Upper lobe of left lung (tissue), 6 donors: Measurements from ENCODE around the gene ABCG8. TPM values are rescaled to one million over a fixed set of nuclear protein-coding genes. Genes with fewer than 3 reads are reported as not detected.
"Not testable (repeated sequence)": the region's sequence is repeated elsewhere in the genome, so short reads cannot be mapped to it uniquely, and the experiment has no call there.

ENCODE experiments used
- ATAC-seq, 2 donors: fragments of 200-7000 bp; cut with Tn5 transposase; one replicate each; pipeline ENCODE4 v1.9.1; 2022; ENCODE audit warnings: mild to moderate bottlenecking in 2 of 2, moderate library complexity in 2 of 2; ENCODE audit not compliant: low FRiP score in 2 of 2
- DNase-seq, 2 donors: peaks; one replicate each; pipeline ENCODE4 v3.0.0-alpha.2; 2019 to 2020
- H3K27ac ChIP-seq, 4 donors: fragments of 200-600 bp; sonication (generic); one replicate each; pipeline ENCODE4 v1.5.1; 2016 to 2019
- H3K27me3 ChIP-seq, 4 donors: fragments of 200-600 bp; sonication (generic); one replicate each; pipeline ENCODE4 v1.5.1; 2017 to 2019
- H3K36me3 ChIP-seq, 4 donors: fragments of 200-600 bp; sonication (generic); one replicate each; pipeline ENCODE4 v1.5.1; 2016 to 2019
- H3K4me1 ChIP-seq, 4 donors: fragments of 200-600 bp; sonication (generic); one replicate each; pipeline ENCODE4 v1.5.1; 2018 to 2019
- H3K4me3 ChIP-seq, 4 donors: fragments of 200-600 bp; sonication (generic); one replicate each; pipeline ENCODE4 v1.5.1; 2017 to 2019; ENCODE audit warnings: mild to moderate bottlenecking in 2 of 4, moderate library complexity in 1 of 4
- H3K9me3 ChIP-seq, 4 donors: fragments of 200-600 bp; sonication (generic); one replicate each; pipeline ENCODE4 v1.5.1; 2018 to 2019
- EP300 ChIP-seq, 4 donors: sonication (generic); formaldehyde crosslinking; IDR thresholded peaks; one replicate each; pipeline ENCODE4 v1.5.1; 2017; ENCODE audit warnings: antibody characterized with exemption in 4 of 4, control low read depth in 2 of 4
- POLR2A ChIP-seq, 4 donors: fragments of 450-650 bp; IDR thresholded peaks; one replicate each; pipeline ENCODE4 v1.5.1; 2016 to 2017; ENCODE audit warnings: antibody characterized with exemption in 4 of 4, mild to moderate bottlenecking in 2 of 4
- POLR2AphosphoS5 ChIP-seq, 2 donors: sonication (generic); formaldehyde crosslinking; IDR thresholded peaks; one replicate each; pipeline ENCODE4 v1.5.1; 2017; ENCODE audit warnings: antibody characterized with exemption in 2 of 2
- WGBS, 2 donors: methylation state at CpG; one replicate each; pipeline ENCODE4 v1.1.5; 2017 to 2018; 5-methylcytosine and 5-hydroxymethylcytosine counted together
- total RNA-seq, 6 donors: library from RNA; depleted of rRNA in 4 of 6; stranded (reverse); fragments of >200 nt in 4 of 6; gene quantifications; one replicate each; pipeline versions ENCODE4 v1.1.0 to v1.2.1, GENCODE V29; 2016 to 2021
- TF ChIP-seq, protein P1 (sequence below), 6 experiments: fragments of 450-650 bp in 4 of 6; fragments of 200-600 bp in 2 of 6; sonication (generic) in 2 of 6; IDR thresholded peaks; one replicate each; pipeline ENCODE4 v1.5.1; 2016 to 2019; ENCODE audit warnings: antibody characterized with exemption in 6 of 6
- donor health status: DM: no; HTN: no; CAD: no; lungs with moderate emphysema.
- donor health status: DM: no; HTN: yes; CAD: no; lungs with severe emphysema.

The ABCG8 gene
- total RNA-seq, 6 donors from 2014 or later, result 0.10 to 0.20 TPM; not detected in 4

DNA sequence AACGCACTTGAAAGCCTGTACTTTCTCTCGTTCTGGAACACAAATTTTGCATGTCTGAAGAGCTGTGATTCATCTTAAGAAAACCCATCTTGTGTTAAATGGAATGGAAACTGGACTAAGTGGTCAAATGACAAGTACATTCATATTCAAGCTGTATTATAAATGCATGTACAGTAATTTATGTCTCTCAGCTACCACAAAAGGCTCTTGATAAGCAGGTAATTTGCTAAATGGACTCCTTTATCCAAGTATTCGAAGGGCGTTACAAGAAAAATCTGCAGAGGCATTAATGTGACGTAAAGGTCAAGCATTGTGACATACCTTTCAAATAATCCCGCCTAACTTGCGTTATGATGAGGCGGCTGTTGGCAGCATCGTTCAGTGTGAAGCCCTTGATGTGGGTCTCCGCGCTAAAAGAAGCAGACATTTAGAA lies 66.6 kb downstream of the ABCG8 start:
- H3K4me1 ChIP-seq, result no peaks in the 10 kb centered on the region
- TF ChIP-seq POLR2AphosphoS5 (IDR thresholded peaks at IDR 0.05) (no peak), POLR2A (IDR thresholded peaks at IDR 0.05) (no peak), EP300 (IDR thresholded peaks at IDR 0.05) (no peak)
- TF ChIP-seq, protein P1, sequence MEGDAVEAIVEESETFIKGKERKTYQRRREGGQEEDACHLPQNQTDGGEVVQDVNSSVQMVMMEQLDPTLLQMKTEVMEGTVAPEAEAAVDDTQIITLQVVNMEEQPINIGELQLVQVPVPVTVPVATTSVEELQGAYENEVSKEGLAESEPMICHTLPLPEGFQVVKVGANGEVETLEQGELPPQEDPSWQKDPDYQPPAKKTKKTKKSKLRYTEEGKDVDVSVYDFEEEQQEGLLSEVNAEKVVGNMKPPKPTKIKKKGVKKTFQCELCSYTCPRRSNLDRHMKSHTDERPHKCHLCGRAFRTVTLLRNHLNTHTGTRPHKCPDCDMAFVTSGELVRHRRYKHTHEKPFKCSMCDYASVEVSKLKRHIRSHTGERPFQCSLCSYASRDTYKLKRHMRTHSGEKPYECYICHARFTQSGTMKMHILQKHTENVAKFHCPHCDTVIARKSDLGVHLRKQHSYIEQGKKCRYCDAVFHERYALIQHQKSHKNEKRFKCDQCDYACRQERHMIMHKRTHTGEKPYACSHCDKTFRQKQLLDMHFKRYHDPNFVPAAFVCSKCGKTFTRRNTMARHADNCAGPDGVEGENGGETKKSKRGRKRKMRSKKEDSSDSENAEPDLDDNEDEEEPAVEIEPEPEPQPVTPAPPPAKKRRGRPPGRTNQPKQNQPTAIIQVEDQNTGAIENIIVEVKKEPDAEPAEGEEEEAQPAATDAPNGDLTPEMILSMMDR (IDR thresholded peaks at IDR 0.05), result no peak
- H3K27me3 ChIP-seq, result no peaks in the 10 kb centered on the region
- no peak for DNase-seq
- H3K36me3 ChIP-seq, result peaks cover 0 to 48% (median 4%) of the 10 kb centered on the region in 4 donors
- H3K27ac ChIP-seq, result no peak overlapping the region
- H3K9me3 ChIP-seq, result no peaks in the 10 kb centered on the region
- WGBS, 2 donors, result 93% methylated on average over 11 of the region's 11 CpGs
- no peak overlapping the region for H3K4me3 ChIP-seq
- no peak for ATAC-seq

DNA sequence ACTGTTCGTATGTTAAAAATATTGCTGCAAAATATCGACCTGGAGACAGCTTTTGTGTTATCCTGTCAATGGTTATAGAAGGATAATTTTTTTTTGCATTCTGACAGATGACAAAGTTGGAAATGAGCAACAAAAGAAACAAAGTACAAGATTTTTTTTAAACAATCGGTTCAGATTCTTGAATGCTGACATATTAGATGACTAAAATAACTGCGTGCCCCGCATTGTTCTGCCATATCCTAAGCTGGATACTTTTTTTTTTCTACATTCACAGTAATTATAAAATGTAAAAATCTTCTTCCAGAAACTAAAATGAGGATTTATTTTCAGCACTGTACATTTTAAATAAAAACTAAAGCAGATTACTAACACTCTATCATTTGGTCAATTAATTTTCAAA lies 67.1 kb downstream of the ABCG8 start:
- Histone ChIP-seq H3K4me3 (no peak overlapping the region), H3K36me3 (peaks cover 0 to 52% (median 3%) of the 10 kb centered on the region in 4 donors), H3K9me3 (no peaks in the 10 kb centered on the region), H3K27me3 (no peaks in the 10 kb centered on the region), H3K27ac (no peak overlapping the region), H3K4me1 (no peaks in the 10 kb centered on the region)
- TF ChIP-seq POLR2AphosphoS5 (IDR thresholded peaks at IDR 0.05), result no peak
- TF ChIP-seq, protein P1 (IDR thresholded peaks at IDR 0.05), result no peak
- TF ChIP-seq POLR2A (IDR thresholded peaks at IDR 0.05), result no peak
- TF ChIP-seq EP300 (IDR thresholded peaks at IDR 0.05), result no peak
- ATAC-seq (no peak), DNase-seq (no peak)
- WGBS, 2 donors, result 91 to 94% methylated on average over 5 of the region's 5 CpGs

DNA sequence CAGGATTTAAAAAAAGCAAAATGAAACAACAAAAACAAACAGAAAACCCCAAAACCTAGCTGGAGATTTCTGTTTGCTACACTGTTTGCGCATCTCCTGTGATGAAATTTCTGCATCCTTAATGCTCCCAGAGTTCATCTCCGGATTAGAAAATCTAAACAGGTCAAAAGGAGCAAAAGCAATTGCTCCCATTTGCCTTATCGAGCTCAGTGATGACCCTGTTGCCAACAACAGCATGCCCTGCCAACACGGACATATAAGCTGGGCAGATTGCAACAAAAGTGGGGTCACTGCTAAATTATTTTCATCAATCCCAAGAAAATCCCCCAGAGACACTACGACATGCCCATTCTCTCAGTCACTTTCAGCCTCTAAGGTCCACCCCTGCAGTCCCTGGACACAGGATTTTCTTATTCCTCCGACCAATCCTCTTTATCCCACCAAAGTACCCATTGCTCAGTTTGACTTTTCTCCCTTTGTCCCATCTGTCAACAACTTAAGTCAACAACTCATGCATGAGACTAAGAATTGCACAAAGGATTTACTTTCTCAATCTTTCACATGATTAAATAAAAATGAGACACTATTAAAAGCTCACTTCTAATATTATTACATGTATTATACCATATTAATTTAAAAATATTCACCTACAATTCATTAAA lies 67.8 kb downstream of the ABCG8 start:
- WGBS, 2 donors, result 91 to 92% methylated on average over 6 of the region's 6 CpGs
- H3K36me3 ChIP-seq, result peaks cover 0 to 48% (median 2%) of the 10 kb centered on the region in 4 donors
- H3K27me3 ChIP-seq, result no peaks in the 10 kb centered on the region
- DNase-seq, result no peak
- no peak overlapping the region for H3K4me3 ChIP-seq
- no peaks in the 10 kb centered on the region for H3K4me1 ChIP-seq
- H3K9me3 ChIP-seq, result no peaks in the 10 kb centered on the region
- no peak overlapping the region for H3K27ac ChIP-seq
- TF ChIP-seq EP300 (IDR thresholded peaks at IDR 0.05) (no peak), POLR2A (IDR thresholded peaks at IDR 0.05) (no peak), POLR2AphosphoS5 (IDR thresholded peaks at IDR 0.05) (no peak)
- TF ChIP-seq, protein P1 (IDR thresholded peaks at IDR 0.05), result no peak
- ATAC-seq, result no peak

DNA sequence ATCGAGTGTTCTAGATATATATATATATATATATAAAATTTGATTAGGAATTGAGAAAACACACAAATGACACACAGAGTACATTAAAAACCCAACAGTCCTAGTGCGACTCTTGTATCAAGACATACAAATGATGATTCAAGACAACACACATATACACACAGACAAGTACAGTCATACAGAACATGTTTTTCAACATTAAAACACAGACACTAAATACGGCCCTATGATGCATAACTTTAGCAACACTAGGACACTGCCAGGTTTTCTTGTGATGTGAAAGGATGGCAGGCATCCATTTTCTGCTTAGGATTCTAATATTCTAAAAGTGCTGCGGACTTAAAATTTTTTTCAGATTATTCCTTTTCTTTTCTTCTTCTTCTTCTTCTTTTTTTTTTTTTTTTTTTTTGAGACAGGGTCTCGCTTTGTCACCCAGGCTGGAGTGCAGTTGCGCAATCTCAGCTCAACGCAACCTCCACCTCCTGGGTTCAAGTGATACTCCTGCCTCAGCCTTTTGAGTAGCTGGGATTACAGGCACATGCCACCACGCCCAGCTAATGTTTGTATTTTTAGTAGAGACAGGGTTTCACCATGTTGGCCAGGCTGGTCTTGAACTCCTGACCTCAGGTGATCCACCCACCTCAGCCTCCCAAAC lies 72.5 kb downstream of the ABCG8 start:
- peaks cover 0 to 50% (median 10%) of the 10 kb centered on the region in 4 donors for H3K36me3 ChIP-seq
- not testable (repeated sequence) for H3K9me3 ChIP-seq, H3K4me3 ChIP-seq, H3K27me3 ChIP-seq, DNase-seq, H3K4me1 ChIP-seq, H3K27ac ChIP-seq, ATAC-seq
- 82 to 89% methylated on average over 8 of the region's 8 CpGs for whole genome bisulfite sequencing, 2 donors

DNA sequence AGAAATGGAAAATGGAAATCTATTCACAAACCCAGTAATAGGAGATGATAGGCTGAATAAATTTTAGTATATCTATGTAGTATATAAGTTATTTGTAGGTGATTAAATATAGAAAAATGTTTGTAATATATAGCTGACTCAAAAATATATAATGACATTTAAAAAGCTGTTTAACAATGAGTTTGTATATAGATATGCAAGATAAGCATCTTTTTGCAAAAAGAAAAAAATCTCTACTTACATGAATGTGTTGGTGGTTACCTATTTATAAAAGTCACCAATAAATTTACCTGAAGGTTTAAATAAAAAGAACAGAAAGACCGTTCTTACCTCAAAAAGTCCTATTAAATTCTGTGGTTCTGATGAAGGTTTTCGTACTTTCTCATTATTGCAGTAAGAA lies 85.7 kb downstream of the ABCG8 start:
- TF ChIP-seq EP300 (IDR thresholded peaks at IDR 0.05) (no peak), POLR2AphosphoS5 (IDR thresholded peaks at IDR 0.05) (no peak), POLR2A (IDR thresholded peaks at IDR 0.05) (no peak)
- TF ChIP-seq, protein P1 (IDR thresholded peaks at IDR 0.05), result no peak

More for the DNA sequence above, 85.7 kb downstream of the ABCG8 start:
- Histone ChIP-seq H3K27me3 (no peaks in the 10 kb centered on the region), H3K9me3 (no peaks in the 10 kb centered on the region), H3K4me3 (no peak overlapping the region), H3K36me3 (peaks cover 0 to 61% (median 16%) of the 10 kb centered on the region in 4 donors), H3K27ac (no peak overlapping the region), H3K4me1 (no peaks in the 10 kb centered on the region)
- ATAC-seq, result no peak
- DNase-seq, result no peak
- whole genome bisulfite sequencing, 2 donors, result 87 to 96% methylated on average over 2 of the region's 2 CpGs
